Heart left ventricle (tissue), 16 donors: ENCODE results near the gene PCED1B. TPM values are rescaled to one million over a fixed set of nuclear protein-coding genes. Genes with fewer than 3 reads are reported as not detected.

Experiments
- ATAC-seq, 4 donors: fragments of 200-7000 bp; cut with Tn5 transposase; one replicate each; pipeline ENCODE4 v1.9.1; 2020 to 2022; ENCODE audit warnings: moderate library complexity in 4 of 4, mild to moderate bottlenecking in 3 of 4, moderate number of reproducible peaks in 1 of 4
- DNase-seq, 5 donors: peaks; one replicate each; pipeline ENCODE4 v3.0.0-alpha.2; 2020
- H3K27ac ChIP-seq, 12 donors: fragments of 200-600 bp; sonication (generic) in 4 of 12; one replicate each; pipeline versions ENCODE4 v1.5.0 to v1.8.0; 2016 to 2022; ENCODE audit warnings: mild to moderate bottlenecking in 2 of 12
- H3K27me3 ChIP-seq, 9 donors: fragments of 200-600 bp; sonication (generic) in 2 of 9; one replicate each; pipeline versions ENCODE4 v1.5.1 to v1.8.0; 2016 to 2022; ENCODE audit warnings: mild to moderate bottlenecking in 3 of 9
- H3K36me3 ChIP-seq, 9 donors: fragments of 200-600 bp; sonication (generic) in 2 of 9; one replicate each; pipeline versions ENCODE4 v1.5.0 to v1.8.0; 2018 to 2022; ENCODE audit warnings: mild to moderate bottlenecking in 2 of 9
- H3K4me1 ChIP-seq, 12 donors: fragments of 200-600 bp; sonication (generic) in 4 of 12; one replicate each; pipeline versions ENCODE4 v1.5.0 to v1.8.0; 2016 to 2022; ENCODE audit warnings: mild to moderate bottlenecking in 3 of 12
- H3K4me3 ChIP-seq, 12 donors: fragments of 200-600 bp; sonication (generic) in 4 of 12; one replicate each; pipeline versions ENCODE4 v1.5.0 to v1.8.0; 2017 to 2022; ENCODE audit warnings: mild to moderate bottlenecking in 9 of 12, moderate library complexity in 4 of 12
- H3K9me3 ChIP-seq, 12 donors: fragments of 200-600 bp; sonication (generic) in 4 of 12; one replicate each; pipeline versions ENCODE4 v1.5.0 to v1.8.0; 2016 to 2022; ENCODE audit warnings: mild to moderate bottlenecking in 1 of 12
- CTCF ChIP-seq, 12 donors: fragments of 200-600 bp; sonication (generic) in 4 of 12; IDR thresholded peaks; one replicate each; pipeline versions ENCODE4 v1.5.0 to v1.8.0; 2018 to 2022; ENCODE audit warnings: antibody characterized with exemption in 12 of 12, mild to moderate bottlenecking in 5 of 12
- POLR2A ChIP-seq, 2 donors: fragments of 450-650 bp; IDR thresholded peaks; one replicate each; pipeline ENCODE4 v1.6.1; 2017; ENCODE audit warnings: antibody characterized with exemption in 2 of 2, mild to moderate bottlenecking in 2 of 2, moderate library complexity in 2 of 2
- WGBS, 4 donors: extraction: QIAGEN DNeasy Blood & Tissue Kit in 2 of 4; methylation state at CpG; one replicate each; pipeline versions ENCODE4 v1.1.5 to v1.1.7; 2013 to 2018; 5-methylcytosine and 5-hydroxymethylcytosine counted together
- intact Hi-C, 10 donors: fragments of 100-400 bp; cut with DNase I; formaldehyde crosslinking; loops; one replicate each; pipeline versions ENCODE4 v1.11.1 to v1.14.2; 2022
- polyA plus RNA-seq, 2 donors: library from polyadenylated mRNA; stranded (reverse); fragments of 200-250 nt; gene quantifications; one replicate each; pipeline ENCODE4 v1.2.3, GENCODE V29; 2013
- total RNA-seq, 9 donors: library from RNA; depleted of rRNA in 2 of 9; stranded (reverse); fragments of >200 nt in 2 of 9; fragmentation: NEBNext Ultra II Directional in 3 of 9; extraction: Animal tissue kit (Norgen Biotek cat#: 25700) in 3 of 9; gene quantifications; one replicate each; pipeline versions ENCODE4 v1.1.0 to v1.2.4, GENCODE V29; 2016 to 2023
- donor health status: ischemic (EF 13 %, LVEDD 7.1; RV severe dilation, severe dysfunction).
- donor health status: healthy with polysubstance abuse.
- donor health status: DM: no; HTN: yes; CAD: no.
- donor health status: DM: no; HTN: no; CAD: no.
- donor health status: ischemic (EF 25% LVEDD 6.9; RV normal size, moderate dysfunction).
- donor health status: ischemic (EF 25% LVEDD 5.7; RV mildly dilated, moderate dysfunction).
- donor health status: healthy.
- donor health status: DM: yes; HTN: yes; CAD: no.
- donor health status: ischemic (EF 35%, LVEDD 5.7; RV mildly dilated, moderate dysfunction).
- donor health status: nonischemic (EF 11% LVEDD 7.7; RV severe dilation, severe dysfunction).
- donor health status: DM: yes; HTN: yes; CAD: no.
- donor health status: PGD.
- donor health status: ischemic (EF 29% LVEDD 5.4; RV normal size, mild dysfunction).
- donor health status: nonischemic (EF 23%, LVEDD 6.1; RV moderate dilation, normal function).

PCED1B gene
- total and polyA plus RNA-seq, 11 donors: 0.39 to 9.5 (median 0.72) TPM; not detected in 2

- no peak overlapping the region for H3K4me3 ChIP-seq
- H3K27ac ChIP-seq: no peak overlapping the region
- H3K4me1 ChIP-seq: peaks cover 0 to 11% (median 5%) of the 10 kb centered on the region in 12 donors
- no peak for ATAC-seq
- intact Hi-C loops: no loop called here
- peaks cover 0 to 9% (median 0%) of the 10 kb centered on the region in 9 donors for H3K27me3 ChIP-seq
- no peaks in the 10 kb centered on the region for H3K9me3 ChIP-seq
- no peak for DNase-seq
- no peaks in the 10 kb centered on the region for H3K36me3 ChIP-seq
- 73 to 78% (median 78%) methylated on average over 2 of the region's 2 CpGs for WGBS, 4 donors
- no peak for TF ChIP-seq POLR2A (IDR thresholded peaks at IDR 0.05)
- TF ChIP-seq CTCF (IDR thresholded peaks at IDR 0.05): no peak
Measured at GRCh38 chr12:47271800-47272239, 192.4 kb downstream of the PCED1B start.

- 54 to 67% (median 61%) methylated on average over 3 of the region's 3 CpGs for WGBS, 4 donors
- no peak overlapping the region for H3K27ac ChIP-seq
- H3K36me3 ChIP-seq: no peaks in the 10 kb centered on the region
- H3K9me3 ChIP-seq: no peaks in the 10 kb centered on the region
- intact Hi-C loops: no loop called here
- no peak overlapping the region for H3K4me3 ChIP-seq
- H3K27me3 ChIP-seq: peaks cover 0 to 9% (median 0%) of the 10 kb centered on the region in 9 donors
- no peak for DNase-seq
- peaks cover 0 to 19% (median 12%) of the 10 kb centered on the region in 12 donors for H3K4me1 ChIP-seq
- no peak for ATAC-seq
- TF ChIP-seq CTCF (IDR thresholded peaks at IDR 0.05): no peak
- no peak for TF ChIP-seq POLR2A (IDR thresholded peaks at IDR 0.05)
Measured at GRCh38 chr12:47272412-47273190, 193.2 kb downstream of the PCED1B start.

- no peaks in the 10 kb centered on the region for H3K36me3 ChIP-seq
- no peaks in the 10 kb centered on the region for H3K9me3 ChIP-seq
- no peak overlapping the region for H3K27ac ChIP-seq
- 33 to 42% (median 35%) methylated on average over 4 of the region's 4 CpGs for WGBS, 4 donors
- ATAC-seq: no peak
- intact Hi-C loops: no loop called here
- H3K4me1 ChIP-seq: peaks cover 0 to 25% (median 15%) of the 10 kb centered on the region in 12 donors
- no peak overlapping the region for H3K4me3 ChIP-seq
- TF ChIP-seq POLR2A (IDR thresholded peaks at IDR 0.05): no peak
- TF ChIP-seq CTCF (IDR thresholded peaks at IDR 0.05): no peak
- DNase-seq: no peak
- H3K27me3 ChIP-seq: peaks cover 0 to 5% (median 0%) of the 10 kb centered on the region in 9 donors
Measured at GRCh38 chr12:47273191-47273626, 193.8 kb downstream of the PCED1B start.

- 79 to 88% (median 86%) methylated on average over 2 of the region's 2 CpGs for WGBS, 4 donors
- ATAC-seq: no peak
Measured at GRCh38 chr12:47274760-47275159, 195.3 kb downstream of the PCED1B start.

More at GRCh38 chr12:47274760-47275159, 195.3 kb downstream of the PCED1B start:
- no peak overlapping the region for H3K27ac ChIP-seq
- peaks cover 0 to 29% (median 15%) of the 10 kb centered on the region in 12 donors for H3K4me1 ChIP-seq
- no peaks in the 10 kb centered on the region for H3K36me3 ChIP-seq
- no peak overlapping the region for H3K4me3 ChIP-seq
- no peak for TF ChIP-seq CTCF (IDR thresholded peaks at IDR 0.05)
- intact Hi-C loops: no loop called here
- no peak for DNase-seq
- peaks cover 0 to under 1% (median 0%) of the 10 kb centered on the region in 9 donors for H3K27me3 ChIP-seq
- no peaks in the 10 kb centered on the region for H3K9me3 ChIP-seq
